T1000 (cell line): ENCODE results near the gene RAMP1.

Experiments used
- DNase-seq: peaks from one replicate; lab custom pipeline; 2025; ENCODE audit warnings: mixed read lengths; lab: John Stamatoyannopoulos, UW

The RAMP1 gene

DNA sequence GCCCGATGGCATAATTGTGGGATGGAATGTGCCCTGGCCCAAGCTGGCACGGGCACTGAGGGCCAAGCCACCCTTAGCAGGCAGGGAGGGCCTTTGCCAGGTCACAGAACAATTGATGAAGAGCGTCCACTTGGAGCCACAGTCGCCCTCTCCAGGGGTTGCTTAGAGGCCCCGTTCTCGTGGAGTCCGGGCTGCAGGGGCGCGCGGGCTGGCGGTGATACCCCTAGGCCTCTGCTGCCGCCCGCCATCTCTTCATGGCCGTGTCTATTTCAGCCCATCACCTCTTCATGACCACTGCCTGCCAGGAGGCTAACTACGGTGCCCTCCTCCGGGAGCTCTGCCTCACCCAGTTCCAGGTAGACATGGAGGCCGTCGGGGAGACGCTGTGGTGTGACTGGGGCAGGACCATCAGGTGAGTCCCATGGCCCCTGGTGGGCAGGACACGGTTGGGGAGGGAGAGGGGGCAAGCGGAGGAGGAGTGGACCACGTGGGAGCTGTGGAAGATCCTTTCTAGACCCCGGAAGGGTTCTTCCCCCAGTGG is 17.6 kb downstream of the RAMP1 start:
- DNase-seq, result no peak

DNA sequence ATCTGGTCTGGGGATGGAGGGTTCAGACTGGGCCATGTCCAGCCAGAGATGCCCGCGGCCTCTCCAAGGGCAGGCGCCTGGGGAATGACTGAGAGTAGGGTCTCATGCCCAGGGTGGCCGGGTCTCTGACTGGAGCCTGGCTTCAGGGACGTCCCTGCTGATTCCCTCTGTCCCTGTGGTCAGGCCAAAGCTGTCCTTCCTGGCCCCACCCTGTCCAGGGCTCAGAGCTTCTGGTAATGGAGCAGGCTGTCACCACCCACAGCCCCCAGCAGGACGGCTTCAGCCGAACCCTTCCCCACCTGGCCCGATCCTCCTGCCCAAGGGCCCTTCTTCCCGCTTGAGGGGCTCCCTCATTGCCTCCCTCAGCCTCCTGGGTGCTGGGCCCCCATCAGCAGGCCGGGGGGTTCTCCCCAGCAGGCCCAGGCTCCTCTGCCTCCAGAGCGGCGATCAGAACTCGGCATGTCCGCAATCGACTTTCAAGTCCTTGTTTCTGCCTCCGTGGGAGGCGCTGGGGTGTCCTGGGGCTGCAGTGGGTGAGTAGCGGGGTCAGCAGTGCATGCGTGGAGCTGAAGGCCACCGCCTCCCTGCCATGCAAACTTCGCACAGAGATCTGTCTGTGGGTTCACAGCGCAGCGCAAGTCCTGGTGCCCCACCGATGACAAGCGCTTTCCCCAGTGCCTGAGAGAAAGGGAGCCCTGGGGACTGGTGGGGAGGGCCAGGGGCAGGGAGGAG is 18.3 kb downstream of the RAMP1 start:
- no peak for DNase-seq

DNA sequence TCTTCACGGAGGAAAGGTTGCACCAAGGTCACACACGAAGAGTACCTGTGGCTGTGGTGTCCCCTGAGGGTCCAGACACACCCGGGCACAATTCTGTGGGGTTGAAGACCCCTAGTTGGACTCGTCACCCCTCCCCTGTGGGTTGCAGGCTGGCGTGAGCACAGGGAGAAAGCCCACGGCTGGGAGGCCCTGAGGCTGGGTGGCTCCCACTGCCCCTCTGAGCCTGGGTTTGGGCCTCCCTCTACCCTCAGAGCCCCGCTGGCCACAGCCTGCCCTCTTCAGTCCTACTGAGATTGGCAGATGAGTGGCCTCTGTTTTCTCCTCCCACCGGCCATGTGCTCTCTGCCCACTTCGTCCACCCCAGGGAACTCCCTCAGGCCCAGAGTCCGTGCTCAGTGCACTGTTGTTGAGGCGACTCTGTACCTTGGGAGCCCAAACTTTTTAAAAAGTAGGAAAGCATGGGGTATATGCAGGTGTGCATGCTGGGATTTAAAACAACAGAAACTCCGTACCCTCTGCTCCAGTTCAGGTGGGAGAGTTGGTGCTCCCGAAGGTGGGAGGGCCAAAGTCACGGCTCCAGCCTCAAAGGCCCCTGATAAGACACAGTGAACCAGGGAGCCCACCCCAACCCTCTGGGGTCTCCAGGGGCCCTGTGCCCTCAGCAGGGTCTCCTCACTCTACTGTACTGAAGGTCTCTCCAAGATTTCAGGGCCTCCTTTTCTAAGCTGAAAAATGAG is 19.1 kb downstream of the RAMP1 start:
- DNase-seq, result no peak

DNA sequence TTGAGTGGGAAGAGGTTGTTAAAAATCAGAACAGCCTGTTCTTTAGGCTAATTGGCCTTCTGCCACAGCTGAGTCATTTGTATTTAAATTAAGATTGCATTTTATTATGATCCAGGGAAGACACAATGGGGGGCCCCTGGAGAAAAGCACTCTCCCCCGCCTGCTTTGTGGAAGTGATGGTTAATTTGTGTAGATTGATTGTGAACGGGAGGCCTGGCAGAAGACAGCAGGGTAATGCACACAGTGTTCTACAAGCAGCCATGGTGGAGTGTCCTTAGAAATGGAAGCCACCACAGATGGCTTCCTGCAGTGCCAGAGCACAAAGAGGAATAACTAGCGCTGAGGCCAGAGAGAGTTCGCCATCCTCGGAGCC is 19.6 kb downstream of the RAMP1 start:
- DNase-seq, result no peak

DNA sequence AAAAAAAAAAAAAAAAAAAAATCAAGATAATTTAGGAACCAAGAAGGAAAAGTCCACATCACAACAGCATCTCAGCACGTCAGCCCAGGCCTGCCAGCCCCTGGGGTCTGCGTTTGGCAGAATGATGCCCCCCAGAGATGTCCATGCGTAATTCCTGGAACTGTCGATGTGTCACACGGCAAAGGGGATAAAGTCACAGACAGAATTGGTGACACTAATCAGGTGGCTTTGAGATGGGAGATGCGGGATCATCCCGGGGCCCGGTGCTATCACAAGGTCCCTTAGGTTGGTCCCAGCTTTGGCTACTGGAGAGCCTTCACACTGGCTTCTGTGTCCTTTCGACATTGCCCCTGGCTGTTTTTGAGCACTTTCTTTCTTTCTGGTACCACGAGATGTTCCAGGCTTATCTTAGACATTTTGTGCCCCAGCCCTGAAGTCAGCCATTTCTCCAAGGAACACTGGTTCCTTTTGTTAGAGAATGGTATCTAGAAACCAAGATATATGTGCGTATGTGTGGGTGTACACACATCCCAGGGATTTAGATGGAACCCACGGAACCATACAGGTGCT is 20.7 kb downstream of the RAMP1 start:
- no peak for DNase-seq

DNA sequence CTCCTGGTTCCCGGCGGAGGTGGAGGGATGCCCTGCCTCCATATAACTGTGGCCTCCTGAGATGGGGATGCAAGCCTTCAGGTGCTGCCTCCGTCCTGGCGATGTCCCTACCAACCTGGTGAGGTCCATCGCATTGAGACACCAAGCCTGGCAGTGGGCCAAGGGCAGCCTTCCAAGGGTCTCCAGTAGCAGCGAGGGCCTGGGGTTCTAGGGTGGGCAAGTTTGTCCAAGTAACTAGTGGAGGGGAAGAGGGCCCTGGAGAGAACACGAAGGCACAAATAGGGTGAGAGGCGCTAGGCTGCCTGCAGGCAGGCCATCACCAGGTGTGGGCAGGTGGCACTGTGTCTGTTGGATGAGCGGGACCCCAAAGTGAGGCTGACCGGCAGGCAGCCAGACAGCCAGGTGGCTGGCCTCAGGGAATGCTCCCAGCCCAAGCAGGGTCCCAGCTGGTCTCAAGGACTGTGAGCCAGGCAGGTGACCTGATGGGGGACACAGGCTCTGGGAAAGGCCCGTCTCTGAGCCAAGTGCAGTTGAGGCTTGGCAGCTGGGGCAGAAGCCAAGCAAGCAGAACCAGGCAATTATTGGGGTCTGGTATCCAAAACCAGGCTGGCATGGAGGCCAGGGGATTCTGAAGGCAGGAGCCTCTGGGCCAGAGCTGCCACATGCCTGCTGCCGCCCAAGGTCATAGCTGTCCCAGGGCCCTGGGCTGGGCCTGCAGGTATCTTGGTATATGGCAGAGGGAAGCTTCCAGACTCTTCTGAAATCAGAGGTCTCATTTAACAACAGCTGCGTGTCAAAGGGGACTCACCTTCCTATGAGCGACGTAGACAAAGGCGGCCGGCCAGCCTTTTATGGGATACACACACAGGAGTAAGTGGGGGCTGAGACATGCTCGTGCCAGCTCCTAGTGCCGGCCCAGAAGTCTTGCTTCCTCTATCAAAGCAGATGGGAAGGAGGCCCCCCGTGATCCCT is 23.4 kb downstream of the RAMP1 start:
- no peak for DNase-seq

DNA sequence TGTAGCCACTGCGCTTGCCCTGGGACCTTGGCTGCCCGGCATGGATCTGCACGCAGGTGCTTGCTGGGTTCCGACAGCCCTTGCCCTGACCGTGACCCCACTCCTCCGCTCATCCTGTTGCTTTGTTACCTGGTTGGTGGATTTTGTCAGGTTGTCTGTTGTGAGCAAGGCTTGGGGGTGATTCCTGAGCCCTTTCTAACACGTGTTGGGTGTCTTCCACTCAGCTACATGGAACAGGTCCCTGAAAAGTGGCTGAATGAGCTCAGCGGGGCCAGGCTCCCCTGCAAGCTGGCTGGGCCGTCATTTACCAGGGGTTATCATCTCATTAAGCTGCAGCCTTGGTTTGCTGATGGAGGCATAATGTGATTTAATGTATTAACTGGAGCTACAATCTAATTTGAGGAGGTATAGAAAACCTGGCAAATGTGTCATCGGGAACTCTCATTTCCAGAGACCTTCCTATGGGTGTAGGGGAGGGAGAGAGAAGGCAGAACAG is 24.6 kb downstream of the RAMP1 start:
- no peak for DNase-seq

DNA sequence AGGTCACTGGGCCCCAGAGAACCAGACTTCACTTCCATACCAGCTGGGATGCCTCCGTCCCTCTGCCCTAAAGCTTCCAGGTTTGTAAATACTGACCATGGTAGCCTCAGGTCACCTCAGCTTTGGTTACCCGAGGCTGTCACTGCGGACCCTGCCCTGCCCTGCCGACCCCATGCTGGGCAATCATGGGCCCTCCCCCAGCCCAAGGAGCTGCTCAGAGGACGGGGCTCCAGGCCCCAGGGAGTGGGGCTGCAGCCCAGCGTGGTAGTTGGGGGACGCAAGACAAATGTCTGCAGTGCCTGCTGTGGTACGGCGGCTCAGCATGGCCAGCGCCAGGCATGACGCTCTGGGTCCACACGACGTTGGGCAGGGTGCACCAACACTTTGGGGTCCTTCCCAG is 25.3 kb downstream of the RAMP1 start:
- DNase-seq, result no peak

DNA sequence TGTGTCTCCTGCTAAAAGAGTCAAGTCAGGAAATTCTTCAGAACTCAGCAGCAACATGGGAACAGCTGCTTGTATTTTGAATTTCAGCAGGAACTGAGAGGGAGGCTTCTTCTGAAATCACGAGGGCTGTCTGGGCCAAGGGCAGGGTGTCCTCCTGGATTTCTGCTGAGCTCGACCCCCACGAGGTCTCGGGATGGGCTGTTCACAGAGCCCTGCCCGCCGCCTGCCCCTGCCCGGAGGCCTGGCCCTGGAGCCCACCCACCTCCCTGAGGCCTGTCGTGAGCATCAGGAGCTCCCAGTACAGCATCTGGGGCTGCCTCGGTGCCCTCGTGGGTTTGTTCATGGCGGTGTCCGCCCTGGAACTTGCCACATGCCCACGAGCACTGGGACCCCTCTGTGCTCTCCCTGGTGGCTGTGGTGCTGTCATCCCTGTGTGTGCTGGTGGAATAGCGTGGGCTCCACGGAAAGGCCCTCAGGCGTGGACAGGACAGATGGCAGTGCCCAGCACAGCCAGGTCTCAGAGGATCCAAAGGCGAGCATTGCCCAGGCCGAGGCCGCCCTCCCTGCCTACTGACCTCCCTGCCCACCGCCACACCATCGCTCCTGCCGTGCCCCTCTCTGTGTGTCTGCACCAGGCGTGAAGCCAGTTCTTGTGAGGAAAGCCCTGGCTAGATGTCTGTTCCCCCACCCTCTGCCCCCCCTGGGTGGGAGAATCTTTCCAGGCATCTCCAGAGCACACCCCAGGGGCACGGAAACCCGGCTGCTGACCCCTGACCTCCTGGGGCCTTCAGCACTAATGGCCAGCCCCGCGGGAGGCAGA is 25.9 kb downstream of the RAMP1 start:
- DNase-seq, result no peak

DNA sequence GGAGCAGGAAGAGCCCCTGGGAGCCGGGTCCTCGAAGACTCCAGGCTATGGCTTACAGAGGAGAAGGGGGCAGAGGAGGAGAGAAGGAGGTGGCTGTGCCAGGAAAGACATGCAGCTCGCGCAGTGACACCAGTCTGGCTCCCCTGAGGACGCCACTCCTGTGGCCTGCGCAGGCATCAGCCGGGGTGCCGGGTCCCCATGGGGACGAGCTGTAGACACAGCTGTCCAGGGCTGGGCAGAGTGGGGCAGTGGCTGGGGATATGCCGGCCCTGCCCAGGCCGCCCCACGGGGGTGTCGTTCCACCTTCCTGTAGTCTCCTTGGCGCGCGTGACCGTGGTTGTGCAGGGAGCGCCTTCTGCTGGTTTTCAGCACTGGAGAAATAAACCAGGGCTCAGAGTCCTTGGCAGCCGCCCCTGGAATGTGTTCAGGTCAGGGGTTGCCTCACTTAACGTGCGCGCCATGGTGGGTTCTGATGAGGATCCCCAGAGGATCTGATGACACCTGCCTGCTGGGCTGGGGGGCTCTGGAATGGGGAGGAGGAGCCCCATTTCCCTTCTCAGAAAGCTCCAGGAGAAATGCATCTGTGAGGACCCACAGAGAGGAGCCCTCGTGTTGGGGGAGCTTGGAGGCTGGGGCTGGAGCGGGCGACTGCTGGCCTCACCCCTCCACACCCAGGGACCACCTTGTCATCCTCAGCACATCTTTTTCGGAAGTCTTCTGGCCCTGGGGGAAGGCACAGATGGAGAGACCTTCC is 26.7 kb downstream of the RAMP1 start:
- no peak for DNase-seq

DNA sequence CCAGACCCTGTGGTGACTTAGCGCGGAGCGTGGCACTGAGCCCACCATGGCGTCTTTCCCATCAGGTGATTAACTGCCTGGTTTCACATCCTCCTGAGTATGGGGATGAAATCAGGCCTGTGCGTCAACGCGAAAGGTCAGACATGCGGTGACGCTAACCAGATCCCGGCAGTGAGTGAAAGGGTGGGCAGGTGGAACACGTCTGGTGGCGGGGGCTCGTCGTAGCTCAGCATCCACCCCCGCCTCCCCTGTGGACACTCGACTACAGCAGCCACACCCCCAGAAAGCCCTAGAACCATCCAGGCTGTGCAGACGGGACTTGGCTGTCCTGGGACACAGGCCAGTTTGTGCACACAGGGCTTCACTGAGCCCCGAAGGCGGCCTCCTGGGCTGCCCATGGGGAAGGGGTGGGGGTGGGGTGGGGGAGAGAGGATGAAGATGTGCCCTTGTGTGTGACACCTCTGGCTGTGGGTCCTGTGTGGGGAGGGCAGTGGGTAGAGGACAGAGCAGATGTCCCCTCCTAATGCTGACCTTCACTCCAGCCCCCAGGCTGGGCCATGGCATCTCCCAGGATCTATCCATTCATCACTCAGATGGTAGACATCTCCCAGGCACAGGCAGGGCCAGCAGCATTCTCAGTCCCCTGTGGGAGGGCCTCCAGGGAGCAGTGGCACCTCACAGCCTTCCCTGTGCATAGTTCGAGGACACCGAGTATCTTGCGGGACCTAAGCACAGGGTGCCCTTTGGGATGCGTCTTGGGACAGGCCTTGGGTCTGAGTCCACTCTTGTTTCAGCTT is 27.5 kb downstream of the RAMP1 start:
- no peak for DNase-seq

DNA sequence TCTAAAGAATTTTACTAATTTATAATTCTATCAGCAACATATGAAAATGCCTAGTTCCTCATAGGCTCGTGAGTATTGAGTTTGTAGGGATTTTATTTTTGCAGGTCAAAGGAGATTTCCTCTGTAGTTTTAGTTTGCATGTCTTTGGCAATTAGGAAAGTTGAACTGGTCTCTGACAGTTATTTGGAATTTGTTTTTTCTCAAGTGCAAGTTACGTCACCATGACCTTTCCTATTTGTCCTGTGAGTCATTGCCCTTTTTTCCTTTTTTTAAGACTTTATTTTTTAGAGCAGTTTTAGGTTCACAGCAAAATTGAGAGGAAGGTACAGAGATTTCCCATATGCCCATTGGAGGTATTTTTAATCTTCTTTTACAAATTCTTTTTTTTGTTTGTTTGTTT is 29.0 kb downstream of the RAMP1 start:
- DNase-seq, result no peak

DNA sequence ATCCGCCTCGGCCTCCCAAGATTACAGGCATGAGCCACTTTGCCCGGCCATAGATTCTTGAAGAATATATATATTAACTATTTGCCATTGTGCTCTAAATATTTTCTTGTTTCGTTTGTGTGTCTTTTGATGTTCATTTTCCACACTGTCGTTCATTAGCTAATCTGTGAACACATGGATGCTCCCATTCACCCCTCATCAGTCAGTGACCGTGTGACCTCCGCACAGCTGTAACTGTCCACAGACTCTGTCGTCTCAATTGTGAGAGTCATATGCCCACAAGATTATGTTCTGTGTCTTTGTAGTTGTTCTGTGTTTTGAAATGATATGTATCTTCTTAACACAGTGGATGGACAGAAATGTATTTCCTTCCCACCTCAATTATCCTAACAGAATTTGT is 29.6 kb downstream of the RAMP1 start:
- no peak for DNase-seq

DNA sequence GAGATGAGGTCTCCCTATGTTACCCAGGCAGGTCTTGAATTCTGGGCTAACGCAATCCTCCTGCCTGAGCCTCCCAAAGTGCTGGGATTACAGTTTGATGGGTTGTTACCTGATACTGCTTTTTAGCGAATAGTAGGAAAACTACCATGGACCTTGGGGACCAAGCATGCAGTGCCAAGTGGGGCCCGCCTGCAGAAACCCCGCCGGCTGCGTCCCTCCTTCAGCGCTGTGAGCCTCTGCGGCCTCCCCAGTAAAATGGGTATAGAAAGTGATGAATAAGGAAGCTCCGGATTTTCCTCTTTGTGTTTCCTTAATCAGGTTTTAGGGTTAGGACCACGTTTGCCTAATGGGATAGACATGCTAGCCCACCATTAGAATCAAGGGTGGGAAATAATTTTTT is 30.4 kb downstream of the RAMP1 start:
- no peak for DNase-seq

DNA sequence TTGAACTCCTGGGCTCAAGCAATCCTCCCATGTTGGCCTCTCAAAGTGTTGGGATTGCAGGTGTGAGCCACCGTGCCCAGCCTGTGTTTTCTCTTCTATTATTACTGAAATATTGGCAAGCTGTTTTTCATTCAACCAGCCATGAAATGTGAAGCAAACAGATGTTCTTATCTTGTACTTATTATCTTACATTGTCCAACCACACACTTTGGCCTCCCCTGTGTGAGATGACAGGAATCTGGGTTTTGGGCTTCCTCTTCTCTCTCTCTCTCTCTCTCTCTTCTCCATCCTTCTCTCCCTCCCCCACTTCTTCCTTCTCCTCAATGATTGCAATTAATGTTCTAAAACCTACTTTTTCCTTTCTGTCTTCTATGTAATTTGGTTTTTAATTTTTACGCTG is 33.1 kb downstream of the RAMP1 start:
- DNase-seq, result no peak

DNA sequence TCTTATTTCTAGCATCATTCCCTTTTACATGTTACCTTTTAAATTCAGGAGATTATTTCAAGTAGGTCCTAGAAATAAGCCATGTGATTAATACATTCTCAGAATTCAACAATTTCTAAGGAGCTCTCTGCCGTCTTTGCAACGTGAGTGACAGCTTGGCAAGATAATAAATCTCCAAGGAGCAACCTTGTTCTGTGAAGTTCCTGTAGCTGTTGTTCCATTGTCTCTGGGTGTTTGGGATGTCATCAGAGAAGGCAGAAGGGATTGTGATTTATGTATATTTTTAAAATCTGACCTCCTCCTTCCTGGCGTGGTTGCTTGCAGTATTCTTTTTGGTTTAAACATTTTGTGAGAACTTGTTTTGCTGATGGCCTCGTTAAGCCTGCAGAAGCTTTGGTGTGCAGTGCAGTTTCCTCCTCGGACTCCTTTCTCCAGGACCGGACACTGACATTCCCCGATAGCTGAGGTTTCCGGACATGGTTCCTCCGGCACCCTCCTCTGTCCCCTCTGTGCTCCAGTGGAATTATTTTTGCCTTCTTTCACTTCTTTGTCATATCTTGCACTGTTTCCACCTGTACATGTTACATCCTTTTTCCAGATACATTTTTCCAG is 33.7 kb downstream of the RAMP1 start:
- DNase-seq, result no peak

DNA sequence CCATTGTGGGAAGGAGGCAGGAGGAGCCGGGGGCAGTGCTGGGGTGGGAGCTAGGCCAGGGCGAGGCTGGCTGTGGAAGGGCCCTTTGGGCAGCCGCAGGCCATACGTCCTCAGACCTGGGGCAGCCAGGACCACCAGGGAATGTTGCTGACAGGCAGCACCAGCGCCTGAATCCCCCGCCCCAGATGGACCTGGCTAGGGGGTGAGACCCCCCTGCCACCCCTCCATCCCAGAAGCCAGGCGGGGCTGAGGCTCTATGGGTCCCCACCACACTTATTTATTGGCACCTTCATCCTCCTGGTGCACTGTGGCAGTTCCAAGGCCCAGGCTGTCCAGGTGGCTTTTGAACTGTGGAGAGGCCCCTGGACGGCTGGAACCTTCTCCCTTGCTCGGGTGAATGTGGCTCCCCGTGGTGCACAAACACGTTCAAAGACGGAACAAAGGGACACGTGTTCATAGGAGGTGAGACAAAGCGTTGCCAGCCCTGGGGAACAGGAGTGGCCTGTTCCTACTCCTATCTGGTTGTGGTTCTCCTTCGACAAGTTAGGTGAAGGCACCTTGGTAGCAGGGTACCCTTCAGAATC is 35.1 kb downstream of the RAMP1 start:
- no peak for DNase-seq

DNA sequence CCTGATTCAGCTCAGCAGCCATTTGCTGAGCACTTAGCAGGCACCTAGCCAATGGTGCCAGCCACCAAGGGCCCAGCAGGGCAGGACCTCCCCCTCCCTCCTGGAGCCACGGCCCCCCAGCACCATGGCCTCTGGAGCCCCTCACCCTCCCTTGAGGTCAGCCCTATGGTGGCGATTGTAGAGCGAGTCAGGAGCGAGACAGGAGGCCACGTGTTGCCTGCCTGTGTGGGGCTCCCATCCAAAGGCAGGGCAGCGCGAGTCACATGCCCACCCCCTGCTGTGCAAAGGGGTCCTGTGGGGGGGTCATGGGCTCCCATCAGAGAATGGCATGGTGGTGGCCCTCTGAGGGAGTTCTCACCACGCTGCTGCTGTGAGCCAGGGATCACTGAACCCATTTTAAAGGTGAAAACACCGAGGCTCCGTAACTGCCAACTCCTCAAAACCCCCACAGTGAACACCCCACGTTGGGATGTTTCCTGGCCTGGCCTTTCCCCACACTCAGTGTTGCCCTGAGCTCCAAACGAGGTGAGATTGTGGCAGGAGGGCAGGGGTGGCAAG is 35.6 kb downstream of the RAMP1 start:
- no peak for DNase-seq
